ENCODE measurements around the gene PBX4.
A peak's percentile ranks its signal among the peaks of the same experiment; 100 is the strongest.

PBX4 gene

DNA sequence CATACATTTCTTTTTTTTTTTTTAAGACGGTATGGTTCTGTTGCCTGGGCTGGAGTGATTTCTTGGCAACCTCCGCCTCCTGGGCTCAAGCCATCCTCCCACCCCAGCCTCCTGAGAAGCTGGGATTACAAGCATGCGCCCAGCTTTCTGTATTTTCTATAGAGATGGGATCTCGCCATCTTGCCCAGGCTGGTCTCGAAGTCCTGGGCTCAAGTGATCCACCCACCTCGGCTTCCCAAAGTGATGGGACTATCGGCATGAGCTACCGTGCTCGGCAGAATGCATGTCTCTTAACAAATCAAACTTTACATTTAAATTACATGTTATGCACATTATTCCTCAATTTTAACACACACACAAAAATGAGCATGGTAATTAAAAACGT is 101.3 kb downstream of the PBX4 start:
- no peak for DNase-seq

DNA sequence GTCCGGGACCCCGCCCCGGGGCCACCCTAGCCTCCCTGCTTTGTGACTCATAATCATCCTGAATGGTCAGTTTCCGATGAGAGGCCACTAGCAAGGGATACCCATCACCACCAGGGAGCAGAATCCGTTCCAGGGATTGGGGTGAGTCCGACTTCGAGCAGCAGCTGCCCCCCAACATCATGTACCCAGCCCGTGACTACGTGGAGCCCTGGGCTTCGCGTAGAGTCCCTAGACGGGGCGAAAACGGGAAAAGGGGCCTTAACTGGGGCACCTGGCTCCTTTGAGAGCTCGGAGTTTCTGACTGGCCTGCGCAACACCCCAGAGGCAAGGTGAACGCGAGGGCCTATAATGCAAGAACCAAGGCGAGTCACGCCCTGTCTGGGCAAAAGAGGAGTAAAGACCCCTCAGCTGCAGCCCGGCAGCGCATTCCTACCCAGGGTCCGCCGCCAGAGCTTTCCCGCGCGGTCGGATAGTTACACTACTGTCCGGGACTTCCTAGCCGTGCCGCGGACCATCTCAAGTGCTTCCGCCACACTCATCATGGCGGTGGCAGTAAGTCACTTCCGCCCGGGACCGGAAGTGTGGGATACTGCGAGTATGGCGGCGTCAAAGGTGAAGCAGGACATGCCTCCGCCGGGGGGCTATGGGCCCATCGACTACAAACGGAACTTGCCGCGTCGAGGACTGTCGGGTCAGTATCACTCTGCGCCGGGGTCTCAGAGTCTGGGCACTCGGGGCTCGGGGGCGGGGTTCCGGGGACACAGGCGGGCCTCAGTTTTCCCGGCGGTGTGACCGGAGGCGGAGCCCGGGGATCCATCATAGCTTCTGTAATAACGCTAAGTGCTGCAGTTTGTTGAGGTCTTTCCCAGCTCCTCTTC is 102.6 kb downstream of the PBX4 start, which contains the start of gene NDUFA13:
Gene NDUFA13, plus strand, starts transcription at position 584 of the 878 bp plus-strand sequence. Its CDS starts 14 bp downstream, at position 598.
- DNase-seq, result peak; percentile 88 to 93

DNA sequence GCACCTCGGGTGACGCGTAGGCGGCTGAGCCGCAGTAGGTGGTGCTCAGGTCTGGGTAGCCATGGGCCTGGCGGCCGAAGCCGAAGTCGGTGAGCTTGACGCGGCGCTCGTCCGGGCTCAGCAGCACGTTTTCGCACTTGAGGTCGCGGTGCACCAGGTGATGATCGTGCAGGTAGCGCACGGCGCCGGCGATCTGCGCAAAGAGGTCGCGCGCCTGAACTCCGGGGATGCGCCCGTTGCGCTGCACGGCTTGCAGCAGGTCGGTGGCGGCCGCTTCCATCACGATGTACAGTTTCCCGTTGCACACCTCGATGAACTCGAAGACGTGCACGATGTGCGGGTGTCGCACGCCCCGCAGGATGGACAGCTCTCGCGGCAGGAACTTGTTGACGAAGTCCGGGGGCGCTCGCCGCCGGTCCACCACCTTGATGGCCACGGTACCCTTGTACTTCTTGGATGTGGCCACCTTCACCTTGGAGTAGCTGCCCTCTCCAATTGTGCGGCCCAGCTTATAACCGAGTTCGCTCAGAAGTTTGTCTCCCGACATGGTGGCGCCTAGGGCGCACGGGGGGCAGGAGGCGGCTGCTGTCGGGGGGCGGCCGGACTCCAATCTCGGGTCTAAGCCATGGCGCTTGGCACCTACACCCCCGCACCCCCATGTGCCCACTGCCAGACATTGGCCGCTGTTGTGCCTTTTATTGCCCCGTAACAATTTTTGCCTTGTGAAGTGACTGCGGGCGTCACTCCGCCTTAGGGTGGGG is 103.4 kb downstream of the PBX4 start, which contains the start of gene TSSK6:
Gene TSSK6, minus strand, starts transcription at position 668 of the 761 bp plus-strand sequence. Its CDS starts 121 bp downstream, at position 547.
- DNase-seq, result no peak

DNA sequence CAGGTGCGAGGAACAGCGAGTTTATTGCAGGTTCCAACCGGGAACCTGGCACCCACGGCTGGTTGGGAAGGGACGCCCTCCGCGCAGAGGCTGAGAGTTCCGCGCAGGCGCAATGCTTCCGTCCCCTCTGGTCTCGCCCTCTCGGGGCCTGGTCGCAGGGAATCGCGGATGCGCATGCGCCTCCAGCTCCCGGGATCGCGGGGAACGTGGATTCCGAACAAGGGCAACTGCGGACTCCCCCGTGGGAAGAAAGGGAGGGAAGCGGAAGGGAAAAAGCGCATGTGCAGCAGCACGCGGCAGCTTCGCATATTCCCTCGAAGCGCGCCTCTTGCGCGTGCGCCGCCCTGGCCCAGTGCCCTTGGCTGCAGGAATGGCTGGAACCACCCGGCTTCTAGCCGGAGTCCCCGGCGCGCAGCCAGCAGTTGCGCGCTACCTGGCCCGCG is 104.3 kb downstream of the PBX4 start:
- DNase-seq, result no peak

GRCh38 chr19:19513682-19514081 is 104.8 kb downstream of the PBX4 start:
- no peak for DNase-seq

Data from NCI-H2081 (cell line).